HepG2 (cell line): ENCODE results near the gene POFUT1. TPM values are rescaled to one million over a fixed set of nuclear protein-coding genes. Genes with fewer than 3 reads are reported as not detected.
A peak's percentile ranks its signal among the peaks of the same experiment; 100 is the strongest.

Experiments used
- ATAC-seq: fragments of 200-7000 bp; cut with Tn5 transposase; 3 replicates; pipeline ENCODE4 v1.9.1; 2020; ENCODE audit warnings: mild to moderate bottlenecking, moderate library complexity
- BruUV-seq: library from RNA; stranded (reverse); fragments of 400-500 nt; replicated peaks from 2 replicates; lab custom pipeline; 2021; lab: Mats Ljungman, UMichigan
- CTCF ChIA-PET: fragments of 300-600 bp; formaldehyde crosslinking; extraction: SDS; loops from one replicate; lab custom pipeline; 2021; ENCODE audit warnings: low total read pairs, inconsistent platforms, low intra/inter-chr PET ratio; lab: Yijun Ruan, JAX
- POLR2A ChIA-PET: fragments of 350-600 bp; sonication (Branson Sonifier 250); formaldehyde crosslinking; loops from one replicate; lab custom pipeline; 2020; ENCODE audit warnings: antibody characterized with exemption, inconsistent platforms; lab: Yijun Ruan, JAX
- DNase-seq: peaks from one replicate; pipeline ENCODE4 v3.0.0-alpha.2; 2015; ENCODE audit warnings: low spot score
- FAIRE-seq: peaks from 3 replicates; lab custom pipeline; 2011; peaks lifted over from hg19 to GRCh38; lab: Jason Lieb, UNC
- H2AFZ ChIP-seq: one replicate; pipeline ENCODE4 v1.6.1; 2011; ENCODE audit warnings: low read length, inconsistent platforms
- H3K27ac ChIP-seq: fragments of 300-600 bp; 3 replicates; pipeline ENCODE4 v1.8.0; 2011; ENCODE audit warnings: mixed run types, mild to moderate bottlenecking, mixed read lengths, low read length, inconsistent platforms; ENCODE audit not compliant: insufficient read depth; ENCODE audit errors: extremely low read length
- H3K27me3 ChIP-seq, 2 experiments: fragments of 200-600 bp in 1 of 2; 2 replicates in 1 of 2; 3 replicates in 1 of 2; pipeline versions ENCODE4 v1.6.0 to v1.8.0; 2011; ENCODE audit warnings: low read length in 2 of 2, mild to moderate bottlenecking in 2 of 2, moderate library complexity in 2 of 2, inconsistent platforms in 1 of 2; ENCODE audit not compliant: insufficient read depth in 2 of 2, control insufficient read depth in 1 of 2
- H3K36me3 ChIP-seq, 2 experiments: fragments of 200-600 bp in 1 of 2; replicated peaks in 1 of 2; 2 replicates in 1 of 2; 3 replicates in 1 of 2; pipeline versions ENCODE4 v1.5.1 to v1.8.0; 2011; ENCODE audit warnings: low read length in 2 of 2, inconsistent platforms in 1 of 2; ENCODE audit not compliant: insufficient read depth in 2 of 2, control insufficient read depth in 1 of 2
- H3K4me1 ChIP-seq: 2 replicates; pipeline ENCODE4 v1.5.1; 2012; ENCODE audit warnings: low read length, inconsistent platforms; ENCODE audit not compliant: insufficient read depth
- H3K4me2 ChIP-seq: 2 replicates; pipeline ENCODE4 v1.6.0; 2011; ENCODE audit warnings: low read depth, low read length, inconsistent platforms
- H3K4me3 ChIP-seq, 3 experiments: fragments of 200-600 bp in 1 of 3; sonication (generic), shearing (Covaris generic) in 1 of 3; replicated peaks in 1 of 3; 2 replicates each; pipeline ENCODE4 v1.5.1; 2011 to 2016; ENCODE audit warnings: low read length in 3 of 3, inconsistent platforms in 2 of 3, low read depth in 2 of 3, mild to moderate bottlenecking in 2 of 3, control low read depth in 1 of 3, mixed read lengths in 1 of 3; ENCODE audit not compliant: insufficient read depth in 1 of 3
- H3K79me2 ChIP-seq: one replicate; pipeline ENCODE4 v1.6.1; 2011; ENCODE audit warnings: low read length, inconsistent platforms; ENCODE audit not compliant: insufficient read depth
- H3K9ac ChIP-seq: 2 replicates; pipeline ENCODE4 v1.6.0; 2011; ENCODE audit warnings: mild to moderate bottlenecking, low read depth, low read length, inconsistent platforms; ENCODE audit not compliant: insufficient read depth
- H3K9me3 ChIP-seq: 2 replicates; pipeline ENCODE4 v1.5.1; 2012; ENCODE audit warnings: mild to moderate bottlenecking, low read length
- H4K20me1 ChIP-seq: 2 replicates; pipeline ENCODE4 v1.6.0; 2011; ENCODE audit warnings: inconsistent platforms, mild to moderate bottlenecking, low read length, moderate library complexity; ENCODE audit not compliant: insufficient read depth
- ATF7 ChIP-seq, 2 experiments: fragments of 450-650 bp in 1 of 2; sonication (generic) in 1 of 2; formaldehyde crosslinking in 1 of 2; IDR thresholded peaks; 2 replicates each; pipeline versions ENCODE4 v1.4.0 to v1.6.1; 2016 to 2020; ENCODE audit warnings: antibody characterized with exemption in 1 of 2, mild to moderate bottlenecking in 1 of 2, missing genetic modification reagents in 1 of 2
- MAFF ChIP-seq: IDR thresholded peaks from 2 replicates; pipeline ENCODE4 v1.6.1; 2011; ENCODE audit warnings: low read depth, low read length, improper control_type of control experiment
- MAFK ChIP-seq, 2 experiments: IDR thresholded peaks in 1 of 2; conservative IDR thresholded peaks in 1 of 2; 2 replicates each; pipeline ENCODE4 v1.6.1; 2011; ENCODE audit warnings: improper control_type of control experiment in 2 of 2, low read length in 2 of 2
- PAXIP1 ChIP-seq: sonication (generic); formaldehyde crosslinking; conservative IDR thresholded peaks from 2 replicates; pipeline ENCODE4 v1.4.0; 2020; ENCODE audit warnings: mild to moderate bottlenecking, missing genetic modification reagents, moderate library complexity
- RCOR2 ChIP-seq: IDR thresholded peaks from 2 replicates; pipeline ENCODE4 v1.6.1; 2016; ENCODE audit warnings: missing biosample characterization, missing genetic modification reagents
- SNAPC2 ChIP-seq: sonication (generic); formaldehyde crosslinking; IDR thresholded peaks from 2 replicates; pipeline ENCODE4 v1.8.1; 2022; ENCODE audit warnings: mild to moderate bottlenecking, missing genetic modification reagents
- TEAD3 ChIP-seq: optimal IDR thresholded peaks from 2 replicates; pipeline ENCODE3; 2016; ENCODE audit warnings: borderline replicate concordance
- WIZ ChIP-seq: sonication (generic); formaldehyde crosslinking; IDR thresholded peaks from 2 replicates; pipeline ENCODE4 v1.5.1; 2020; ENCODE audit warnings: mild to moderate bottlenecking, missing genetic modification reagents
- ZBTB37 ChIP-seq: sonication (generic); formaldehyde crosslinking; IDR thresholded peaks from 2 replicates; pipeline ENCODE4 v1.4.0; 2020; ENCODE audit warnings: mild to moderate bottlenecking, missing genetic modification reagents
- ZFAT ChIP-seq: sonication (generic); formaldehyde crosslinking; conservative IDR thresholded peaks from 2 replicates; pipeline ENCODE4 v1.8.1; 2023; ENCODE audit warnings: missing genetic modification reagents, inconsistent platforms
- ZFP1 ChIP-seq: IDR thresholded peaks from 2 replicates; pipeline ENCODE4 v1.6.1; 2016
- ZNF598 ChIP-seq: sonication (generic); formaldehyde crosslinking; IDR thresholded peaks from 2 replicates; pipeline ENCODE4 v1.5.1; 2020; ENCODE audit warnings: mild to moderate bottlenecking, missing genetic modification reagents, borderline replicate concordance
- ZNF737 ChIP-seq: sonication (generic); formaldehyde crosslinking; IDR thresholded peaks from 2 replicates; pipeline ENCODE4 v1.5.0; 2020; ENCODE audit warnings: missing genetic modification reagents, mild to moderate bottlenecking, borderline replicate concordance
- WGBS: methylation state at CpG from one replicate; pipeline ENCODE4 v1.1.6; 2017; ENCODE audit warnings: low lambda C conversion rate; 5-methylcytosine and 5-hydroxymethylcytosine counted together
- in situ Hi-C: cut with HindIII; loops from 2 replicates; pipeline ENCODE4 v1.10.0; 2017; ENCODE audit warnings: low pct_unique_long_range_greater_than_20kb; ENCODE audit not compliant: extremely low pct_ligation_motif_present
- intact Hi-C: fragments of 100-400 bp; cut with micrococcal nuclease; formaldehyde crosslinking; loops from one replicate; pipeline ENCODE4 v1.10.0; 2022; ENCODE audit not compliant: unreplicated experiment
- polyA plus RNA-seq, 8 experiments: library from polyadenylated mRNA; depleted of rRNA in 3 of 8; stranded (reverse) in 7 of 8; unstranded in 1 of 8; fragments of >200 nt; fragmentation: Illumina TruSeq in 4 of 8; extraction: Trizol in 4 of 8; gene quantifications; 2 replicates each; pipeline versions ENCODE4 v1.2.1 to v1.2.3, GENCODE V29; 2011 to 2016; ENCODE audit warnings: low read depth in 4 of 8, missing spikeins in 1 of 8, mixed read lengths in 1 of 8; ENCODE audit not compliant: insufficient read depth in 1 of 8
- total RNA-seq, 5 experiments: library from RNA; depleted of rRNA; stranded (reverse); fragments of >200 nt; fragmentation: Illumina TruSeq; extraction: Trizol; gene quantifications; 2 replicates each; pipeline ENCODE4 v1.2.3, GENCODE V29; 2016; ENCODE audit warnings: low read depth in 1 of 5

Gene POFUT1
- total and polyA plus RNA-seq, 2 of the 13 experiments (the other 11 are each of a cell fraction or from before 2014, with no cell fraction given): 35.5 to 58.3 TPM

GRCh38 chr20:32201977-32202363 lies 5.7 kb upstream of the POFUT1 start (continued):
- TF ChIP-seq ZNF737 (CRISPR knock-in tag): 0 out of 2 replicates have a peak, but pooled peaks have one; percentile 11
- TF ChIP-seq TEAD3 (CRISPR knock-in tag): no peak
- no peak for TF ChIP-seq ZNF598 (CRISPR knock-in tag)

GRCh38 chr20:32203356-32204204 lies 4.1 kb upstream of the POFUT1 start:
- intact Hi-C loops (no loop called here), in situ Hi-C loops (no loop called here)
- H3K4me2 ChIP-seq: peak overlapping the region; percentile 98
- TF ChIP-seq PAXIP1 (CRISPR knock-in tag): no peak
- no peak for TF ChIP-seq ZFP1 (CRISPR knock-in tag)
- 0 out of 2 replicates have a peak, but pooled peaks have one; percentile 15 for TF ChIP-seq WIZ
- TF ChIP-seq SNAPC2 (CRISPR knock-in tag): no peak
- TF ChIP-seq TEAD3 (CRISPR knock-in tag): peak; percentile 23
- TF ChIP-seq MAFF: peak; percentile 46
- TF ChIP-seq ZBTB37 (CRISPR knock-in tag): no peak
- TF ChIP-seq ZFAT (CRISPR knock-in tag): no peak
- TF ChIP-seq ATF7 (IDR thresholded peaks at IDR 0.05): no peak
- TF ChIP-seq ATF7 (CRISPR knock-in tag; IDR thresholded peaks at IDR 0.05): no peak
- peak in 1 of 2 experiments; percentile 52; a peak in 3 of 4 replicates for TF ChIP-seq MAFK (conservative IDR thresholded peaks at IDR 0.05 in 1 of 2, IDR thresholded peaks at IDR 0.05 in 1 of 2; ENCODE audit: low read length in 2 of 2)
- TF ChIP-seq RCOR2 (CRISPR knock-in tag): no peak
- no peak for ATAC-seq
- no peak overlapping the region for H2AFZ ChIP-seq
- H3K79me2 ChIP-seq: peaks cover 87% of the 10 kb centered on the region
- peaks cover 51% of the 10 kb centered on the region for H4K20me1 ChIP-seq
- H3K36me3 ChIP-seq: peaks cover 41 to 55% of the 10 kb centered on the region in 2 experiments
- H3K27ac ChIP-seq: peak overlapping the region; percentile 13
- BruUV-seq: no TSS peak
- H3K4me3 ChIP-seq: no peak overlapping the region
- WGBS: 85% methylated on average over 11 of the region's 11 CpGs
- no peak for FAIRE-seq
- ChIA-PET CTCF (interaction anchor here (0.6 kb wide), 1 partner anchor 1969 kb away, joined by 3 read pairs; no protein-coding TSS in a partner anchor), POLR2A (interaction anchor here (1.0 kb wide), 1 partner anchor 86 kb away, joined by 3 read pairs; no protein-coding TSS in a partner anchor)
- no peak for DNase-seq
- peaks cover 56% of the 10 kb centered on the region for H3K4me1 ChIP-seq
- H3K9me3 ChIP-seq: no peaks in the 10 kb centered on the region
- peaks cover 0 to 7% of the 10 kb centered on the region in 2 experiments; a peak in 1 of 5 replicates for H3K27me3 ChIP-seq
- peak overlapping the region; percentile 98; the same call in 1 of the 2 replicates for H3K9ac ChIP-seq
